ENCODE data around the gene TRAF7. TPM values are rescaled to one million over a fixed set of nuclear protein-coding genes. Genes with fewer than 3 reads are reported as not detected.
A peak's percentile ranks its signal among the peaks of the same experiment; 100 is the strongest.

Gene TRAF7
- total and polyA plus RNA-seq, 2 of the 8 experiments (the other 6 are each of a cell fraction or from before 2014, with no cell fraction given), result 96.8 to 148 TPM

- no peak overlapping the region for H2AFZ ChIP-seq (ENCODE audit: low read length)
- H3K27ac ChIP-seq (ENCODE audit: low read depth, low read length), result no peak overlapping the region; the same call in 1 of the 2 replicates
- no peak overlapping the region for H4K5ac ChIP-seq (ENCODE audit: insufficient read length, low read depth, low read length)
- H3K4me3 ChIP-seq (ENCODE audit: extremely low read depth in 1 of 4, insufficient read depth in 2 of 4, low read depth in 3 of 4, low read length in 4 of 4), result peak overlapping the region in 1 of 4 experiments; percentile 85; a peak in 3 of 8 replicates
- H3K9ac ChIP-seq (replicated peaks in 1 of 4; ENCODE audit: extremely low read depth in 1 of 4, low read depth in 3 of 4, low read length in 3 of 4), result peak overlapping the region in 1 of 4 experiments; percentile 20; a peak in 2 of 7 replicates
- peak overlapping the region; percentile 67; the same call in 1 of the 2 replicates for H2BK5ac ChIP-seq (ENCODE audit: low read depth, low read length)
- no peak overlapping the region for H2AK5ac ChIP-seq (ENCODE audit: low read depth, low read length)
- peak overlapping the region; percentile 94 to 97 for H3K4me2 ChIP-seq (ENCODE audit: insufficient read depth in 1 of 2, low read depth in 2 of 2, low read length in 2 of 2)
- H4K20me1 ChIP-seq (replicated peaks in 1 of 2; ENCODE audit: control insufficient read depth in 1 of 2, insufficient read depth in 2 of 2, low read length in 2 of 2), result peaks cover 11 to 47% of the 10 kb centered on the region in 2 experiments
- H2BK12ac ChIP-seq (ENCODE audit: low read depth, low read length), result no peak overlapping the region
- peaks cover 5 to 35% (median 13%) of the 10 kb centered on the region in 4 experiments; a peak in 7 of 8 replicates for H3K36me3 ChIP-seq (ENCODE audit: control insufficient read depth in 2 of 4, insufficient read depth in 4 of 4, low read length in 3 of 4)
- H3K23me2 ChIP-seq (ENCODE audit: low read depth, low read length), result peaks cover 35% of the 10 kb centered on the region; the same call in 1 of the 2 replicates
- no peak overlapping the region for H2BK15ac ChIP-seq (ENCODE audit: low read length)
- peaks cover 12 to 36% of the 10 kb centered on the region in 2 experiments for H3K79me2 ChIP-seq (ENCODE audit: control insufficient read depth in 1 of 2, insufficient read depth in 2 of 2, low read length in 2 of 2)
- H3K56ac ChIP-seq (replicated peaks; ENCODE audit: insufficient read length, low read depth, low read length), result no peak overlapping the region
- H3K9me3 ChIP-seq (ENCODE audit: insufficient read depth in 2 of 2, low read depth in 1 of 2, low read length in 1 of 2), result no peaks in the 10 kb centered on the region
- H3K4ac ChIP-seq (replicated peaks; ENCODE audit: insufficient read length, low read depth, low read length), result no peak overlapping the region
- no peak overlapping the region for H2BK120ac ChIP-seq (replicated peaks; ENCODE audit: low read depth, low read length)
- ChIA-PET CTCF (ENCODE audit: partially characterized antibody) (interaction anchor here (0.6 to 4.4 kb wide), 12 partner anchors 8 to 854 kb away, joined by 3 to 24 read pairs (median 4); partner anchors contain the start of gene TSC2), POLR2A (ENCODE audit: partially characterized antibody) (interaction anchor here (0.6 to 15.0 kb wide), 39 partner anchors 8 to 364 kb away, joined by 3 to 312 read pairs (median 4); partner anchors contain the start of genes BRICD5, MLST8, NOXO1 and NPW)
- no peak overlapping the region for H3K14ac ChIP-seq (ENCODE audit: insufficient read length)
- H2BK20ac ChIP-seq (ENCODE audit: low read length), result no peak overlapping the region
- peaks cover 0 to 2% (median 0%) of the 10 kb centered on the region in 4 experiments; a peak in 2 of 7 replicates for H3K27me3 ChIP-seq (replicated peaks in 1 of 4; ENCODE audit: control insufficient read depth in 3 of 4, extremely low read depth in 1 of 4, insufficient read depth in 3 of 4, low read length in 3 of 4)
- H4K91ac ChIP-seq (replicated peaks; ENCODE audit: insufficient read length, low read length), result no peak overlapping the region
- WGBS, 2 experiments (ENCODE audit: extremely low coverage in 1 of 2, insufficient coverage in 1 of 2, insufficient read length in 1 of 2, insufficient replicate concordance in 2 of 2, low coverage in 1 of 2, low lambda C conversion rate in 2 of 2, missing lambda C conversion rate in 1 of 2), result 53% methylated on average over 13 of the region's 13 CpGs; no CpG with 5 or more reads in 1 of the 2 experiments
- DNase-seq (ENCODE audit: low read depth in 1 of 2, low spot score in 2 of 2) (peak in 1 of 2 experiments; percentile 73), FAIRE-seq (no peak)
- peak overlapping the region; percentile 38; the same call in 1 of the 2 replicates for H3K18ac ChIP-seq (ENCODE audit: extremely low read depth, low read length)
- H4K8ac ChIP-seq (ENCODE audit: extremely low read depth, insufficient read depth, low read length), result 0 out of 2 replicates have a peak overlapping the region, but pooled peaks have one; percentile 45
- H3K4me1 ChIP-seq (replicated peaks in 1 of 4; ENCODE audit: control insufficient read depth in 3 of 4, insufficient read depth in 4 of 4, low read length in 3 of 4), result peaks cover 3 to 36% (median 27%) of the 10 kb centered on the region in 4 experiments
- no peaks in the 10 kb centered on the region; the same call in 1 of the 2 replicates for H3K79me1 ChIP-seq (ENCODE audit: low read depth, low read length)
- H3K23ac ChIP-seq (ENCODE audit: insufficient read length), result no peak overlapping the region
- TF ChIP-seq FOSL1 (IDR thresholded peaks at IDR 0.05; ENCODE audit: insufficient read depth, low read depth, low read length), result no peak
Measured at GRCh38 chr16:2151188-2152091, 4.1 kb upstream of the TRAF7 start.
